Stimulated activated CD4-positive, alpha-beta T cell treated with anti-CD3 and anti-CD28 coated beads, TNF-alpha, amount 100 ng/mL, for 1 hour (primary cell): ENCODE data around the gene TTC21B.

Source experiments
- DNase-seq, 3 donors: peaks; one replicate each; pipeline ENCODE4 v3.0.0-alpha.2; 2020; ENCODE audit warnings: low read depth in 3 of 3, low spot score in 1 of 3

TTC21B gene

GRCh38 chr2:165839610-165840009, 114.0 kb downstream of the TTC21B start:
- no peak for DNase-seq

GRCh38 chr2:165837122-165837521, 116.5 kb downstream of the TTC21B start:
- no peak for DNase-seq

DNA sequence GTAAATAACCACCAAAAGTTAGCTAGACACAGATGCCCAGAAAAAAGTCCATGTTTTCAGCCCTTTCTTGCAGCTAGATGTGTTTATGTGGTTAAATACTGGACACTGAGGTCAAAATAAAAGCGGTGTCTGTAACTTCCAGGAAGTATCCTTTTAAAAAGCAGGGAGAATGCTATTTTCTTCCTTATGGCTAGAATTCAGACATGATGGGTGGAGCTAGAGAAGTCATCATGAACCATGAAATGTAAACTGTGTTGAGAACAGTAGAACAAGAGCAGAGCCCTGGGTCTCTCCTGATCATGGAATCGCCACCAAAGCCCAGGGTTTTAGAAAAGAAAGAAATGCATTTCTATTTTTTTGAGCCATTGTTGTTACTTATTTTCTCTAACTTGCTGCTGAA, 118.2 kb downstream of the TTC21B start:
- no peak for DNase-seq

GRCh38 chr2:165833156-165833555, 120.4 kb downstream of the TTC21B start:
- DNase-seq: no peak

- no peak for DNase-seq
Measured at GRCh38 chr2:165827921-165828276, 125.7 kb downstream of the TTC21B start.

DNA sequence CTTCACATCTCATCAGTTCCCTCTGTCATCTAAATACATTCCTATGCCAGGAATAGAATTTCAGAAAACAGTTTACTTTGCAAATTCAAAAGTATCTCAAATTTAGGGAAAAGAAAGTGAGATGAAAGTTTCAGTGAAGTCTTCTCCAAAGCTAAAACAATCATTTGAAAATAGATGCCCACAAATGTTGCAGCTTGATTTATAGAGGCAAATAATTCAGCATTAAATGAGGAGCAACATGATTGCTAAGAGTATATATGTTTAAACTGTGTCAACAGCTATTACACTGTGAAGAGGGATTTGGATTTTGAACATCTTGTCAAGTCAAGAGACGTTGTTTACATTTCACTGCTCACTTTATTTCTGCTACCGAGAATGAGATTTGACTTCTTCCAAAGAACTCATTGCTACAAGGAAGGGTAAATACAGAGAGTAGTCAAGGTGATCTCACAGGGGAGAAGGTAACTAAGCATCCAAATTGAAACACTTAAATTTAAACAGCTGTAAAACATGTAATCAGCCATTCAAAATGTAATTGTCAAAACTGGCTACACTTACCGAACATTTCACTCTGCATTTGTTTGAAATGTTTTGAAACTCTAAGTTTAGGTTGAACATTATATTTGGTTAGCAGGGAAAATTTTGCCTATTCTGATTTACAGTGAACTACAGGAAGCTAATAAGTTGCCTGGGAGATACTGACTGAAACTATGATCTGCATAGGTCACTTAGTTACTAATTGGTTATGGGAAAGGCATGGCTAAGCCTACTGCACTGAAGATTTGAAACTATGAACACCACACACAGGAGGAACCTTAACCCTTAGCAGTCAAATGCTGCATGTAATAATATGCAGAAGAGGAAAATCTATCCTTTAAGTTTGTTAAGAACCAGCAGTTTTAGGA, 126.3 kb downstream of the TTC21B start:
- no peak for DNase-seq

DNA sequence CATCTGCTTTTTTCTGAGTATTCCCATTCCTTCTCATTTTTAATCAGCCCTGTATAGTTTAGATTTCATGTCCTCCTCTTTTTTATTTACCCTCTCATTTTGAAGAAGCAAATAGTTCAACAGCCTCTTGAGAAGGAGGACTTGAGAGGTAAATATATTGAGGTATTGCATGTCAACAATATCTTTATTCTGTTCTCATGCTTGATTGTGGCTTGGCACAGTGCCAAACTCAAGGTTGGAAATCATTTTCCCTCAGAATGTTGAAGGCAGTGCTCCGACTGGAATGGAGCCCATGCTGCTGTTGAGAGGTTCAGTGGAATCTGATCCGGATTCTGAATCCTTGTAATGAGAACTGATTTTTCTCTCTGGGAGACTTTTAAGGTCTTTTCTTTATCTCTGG, 128.5 kb downstream of the TTC21B start:
- DNase-seq: no peak
